ENCODE results near the gene RUNX2.

- TF ChIP-seq, protein P1, sequence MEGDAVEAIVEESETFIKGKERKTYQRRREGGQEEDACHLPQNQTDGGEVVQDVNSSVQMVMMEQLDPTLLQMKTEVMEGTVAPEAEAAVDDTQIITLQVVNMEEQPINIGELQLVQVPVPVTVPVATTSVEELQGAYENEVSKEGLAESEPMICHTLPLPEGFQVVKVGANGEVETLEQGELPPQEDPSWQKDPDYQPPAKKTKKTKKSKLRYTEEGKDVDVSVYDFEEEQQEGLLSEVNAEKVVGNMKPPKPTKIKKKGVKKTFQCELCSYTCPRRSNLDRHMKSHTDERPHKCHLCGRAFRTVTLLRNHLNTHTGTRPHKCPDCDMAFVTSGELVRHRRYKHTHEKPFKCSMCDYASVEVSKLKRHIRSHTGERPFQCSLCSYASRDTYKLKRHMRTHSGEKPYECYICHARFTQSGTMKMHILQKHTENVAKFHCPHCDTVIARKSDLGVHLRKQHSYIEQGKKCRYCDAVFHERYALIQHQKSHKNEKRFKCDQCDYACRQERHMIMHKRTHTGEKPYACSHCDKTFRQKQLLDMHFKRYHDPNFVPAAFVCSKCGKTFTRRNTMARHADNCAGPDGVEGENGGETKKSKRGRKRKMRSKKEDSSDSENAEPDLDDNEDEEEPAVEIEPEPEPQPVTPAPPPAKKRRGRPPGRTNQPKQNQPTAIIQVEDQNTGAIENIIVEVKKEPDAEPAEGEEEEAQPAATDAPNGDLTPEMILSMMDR (IDR thresholded peaks at IDR 0.05), result no peak
- no peak for TF ChIP-seq POLR2A (IDR thresholded peaks at IDR 0.05)
Measured at GRCh38 chr6:45466686-45467085, 138.6 kb downstream of the RUNX2 start.

Measured in Peyer's patch (tissue), 4 donors.